NAMALWA (cell line): ENCODE results near the gene NUTF2.
A peak's percentile ranks its signal among the peaks of the same experiment; 100 is the strongest.
"Not testable (repeated sequence)": the region's sequence is repeated elsewhere in the genome, so short reads cannot be mapped to it uniquely, and the experiment has no call there.

Experiments used
- DNase-seq: peaks from one replicate; pipeline ENCODE4 v3.0.0-alpha.2; 2015; ENCODE audit warnings: low spot score

The NUTF2 gene

GRCh38 chr16:67864044-67864443 lies 17.3 kb downstream of the NUTF2 start:
- DNase-seq, result not testable (repeated sequence)

- DNase-seq, result no peak
Measured at GRCh38 chr16:67864594-67864993, 17.9 kb downstream of the NUTF2 start.

- peak; percentile 36 for DNase-seq
Measured at GRCh38 chr16:67865318-67865717, 18.6 kb downstream of the NUTF2 start.

GRCh38 chr16:67868290-67868689 lies 21.6 kb downstream of the NUTF2 start:
- DNase-seq, result no peak

- DNase-seq, result no peak
Measured at GRCh38 chr16:67869653-67870052, 22.9 kb downstream of the NUTF2 start.

- no peak for DNase-seq
Measured at GRCh38 chr16:67871256-67871655, 24.5 kb downstream of the NUTF2 start.

GRCh38 chr16:67872131-67872630 lies 25.4 kb downstream of the NUTF2 start:
- DNase-seq, result no peak

- peak; percentile 83 for DNase-seq
Measured at GRCh38 chr16:67872631-67873434, 26.1 kb downstream of the NUTF2 start, which contains the start of gene EDC4. EDC4 (plus strand) TSS chr16:67873052; CDS start chr16:67873262, 210 bp downstream.

GRCh38 chr16:67873435-67874370 lies 27.0 kb downstream of the NUTF2 start:
- no peak for DNase-seq

- DNase-seq, result no peak
Measured at GRCh38 chr16:67874372-67874771, 27.6 kb downstream of the NUTF2 start.

- DNase-seq, result no peak
Measured at GRCh38 chr16:67877064-67877463, 30.3 kb downstream of the NUTF2 start.

- DNase-seq, result no peak
Measured at GRCh38 chr16:67878232-67878631, 31.5 kb downstream of the NUTF2 start.

- no peak for DNase-seq
Measured at GRCh38 chr16:67878846-67879245, 32.1 kb downstream of the NUTF2 start.

- DNase-seq, result no peak
Measured at GRCh38 chr16:67879462-67879861, 32.7 kb downstream of the NUTF2 start.

GRCh38 chr16:67879936-67880335 lies 33.2 kb downstream of the NUTF2 start:
- DNase-seq, result no peak

- no peak for DNase-seq
Measured at GRCh38 chr16:67880584-67880983, 33.9 kb downstream of the NUTF2 start.

GRCh38 chr16:67881621-67882161 lies 35.0 kb downstream of the NUTF2 start:
- DNase-seq, result no peak

GRCh38 chr16:67882374-67883145 lies 35.8 kb downstream of the NUTF2 start:
- DNase-seq, result no peak

- no peak for DNase-seq
Measured at GRCh38 chr16:67883146-67883871, 36.6 kb downstream of the NUTF2 start.

- DNase-seq, result peak; percentile 67
Measured at GRCh38 chr16:67883872-67884261, 37.1 kb downstream of the NUTF2 start.

- DNase-seq, result no peak
Measured at GRCh38 chr16:67884684-67885083, 38.0 kb downstream of the NUTF2 start, which contains the start of gene NRN1L. NRN1L (plus strand) TSS chr16:67884885; CDS start chr16:67884904, 19 bp downstream.
